NB4 (cell line): Measurements from ENCODE around the gene CCDC57.

Experiments
- MAX ChIP-seq: IDR thresholded peaks from 2 replicates; pipeline ENCODE4 v1.6.1; 2011; ENCODE audit warnings: low read depth, low read length
- TF ChIP-seq, protein P1 (sequence below): IDR thresholded peaks from one replicate; pipeline ENCODE4 v1.5.1; 2012; ENCODE audit warnings: low read depth, low read length

DNA sequence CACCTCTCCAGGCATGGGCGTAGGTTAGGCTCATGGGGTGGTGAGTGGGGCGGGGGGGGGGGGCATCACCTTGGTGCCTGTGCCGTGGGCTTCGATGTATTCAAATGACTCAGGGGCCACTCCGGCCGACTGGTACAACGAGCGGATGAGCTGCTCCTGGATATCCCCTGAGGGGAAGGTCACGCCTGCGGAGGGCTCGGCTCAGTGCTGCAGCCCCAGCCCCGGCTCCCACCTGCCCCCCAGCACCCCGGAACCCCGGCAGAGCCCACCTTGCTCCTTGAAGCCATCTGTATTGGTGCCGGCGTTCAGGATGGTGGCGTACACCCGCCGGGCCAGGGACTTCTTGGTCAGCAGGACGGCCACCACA lies 120.0 kb downstream of the CCDC57 start:
- TF ChIP-seq, protein P1, sequence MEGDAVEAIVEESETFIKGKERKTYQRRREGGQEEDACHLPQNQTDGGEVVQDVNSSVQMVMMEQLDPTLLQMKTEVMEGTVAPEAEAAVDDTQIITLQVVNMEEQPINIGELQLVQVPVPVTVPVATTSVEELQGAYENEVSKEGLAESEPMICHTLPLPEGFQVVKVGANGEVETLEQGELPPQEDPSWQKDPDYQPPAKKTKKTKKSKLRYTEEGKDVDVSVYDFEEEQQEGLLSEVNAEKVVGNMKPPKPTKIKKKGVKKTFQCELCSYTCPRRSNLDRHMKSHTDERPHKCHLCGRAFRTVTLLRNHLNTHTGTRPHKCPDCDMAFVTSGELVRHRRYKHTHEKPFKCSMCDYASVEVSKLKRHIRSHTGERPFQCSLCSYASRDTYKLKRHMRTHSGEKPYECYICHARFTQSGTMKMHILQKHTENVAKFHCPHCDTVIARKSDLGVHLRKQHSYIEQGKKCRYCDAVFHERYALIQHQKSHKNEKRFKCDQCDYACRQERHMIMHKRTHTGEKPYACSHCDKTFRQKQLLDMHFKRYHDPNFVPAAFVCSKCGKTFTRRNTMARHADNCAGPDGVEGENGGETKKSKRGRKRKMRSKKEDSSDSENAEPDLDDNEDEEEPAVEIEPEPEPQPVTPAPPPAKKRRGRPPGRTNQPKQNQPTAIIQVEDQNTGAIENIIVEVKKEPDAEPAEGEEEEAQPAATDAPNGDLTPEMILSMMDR = no peak
- no peak for TF ChIP-seq MAX
